Smooth muscle cell (in vitro differentiated cells): ENCODE data around the gene ZNF597. TPM values are rescaled to one million over a fixed set of nuclear protein-coding genes. Genes with fewer than 3 reads are reported as not detected.

Experiments
- DNase-seq: peaks from one replicate; lab custom pipeline; 2025; ENCODE audit not compliant: unreplicated experiment; lab: John Stamatoyannopoulos, UW
- H2AFZ ChIP-seq: fragments of 200-600 bp; sonication (generic); 2 replicates; pipeline ENCODE4 v1.6.0; 2016; ENCODE audit warnings: antibody characterized with exemption, low read depth, mild to moderate bottlenecking
- H3F3A ChIP-seq: fragments of 200-600 bp; sonication (generic); 2 replicates; pipeline ENCODE4 v1.6.0; 2017; ENCODE audit warnings: antibody characterized with exemption, low read depth
- H3K27ac ChIP-seq: fragments of 200-600 bp; sonication (generic); 2 replicates; pipeline ENCODE4 v1.5.1; 2016; ENCODE audit warnings: low read depth, mild to moderate bottlenecking
- H3K27me3 ChIP-seq: fragments of 200-600 bp; sonication (generic); 2 replicates; pipeline ENCODE4 v1.6.1; 2016; ENCODE audit warnings: low read depth, mild to moderate bottlenecking
- H3K36me3 ChIP-seq: fragments of 200-600 bp; sonication (generic); 2 replicates; pipeline ENCODE4 v1.5.1; 2016; ENCODE audit warnings: low read depth
- H3K4me1 ChIP-seq: fragments of 200-600 bp; sonication (generic); 2 replicates; pipeline ENCODE4 v1.5.1; 2016; ENCODE audit warnings: low read depth
- H3K4me2 ChIP-seq: fragments of 200-600 bp; sonication (generic); 2 replicates; pipeline ENCODE4 v1.6.0; 2016; ENCODE audit warnings: mild to moderate bottlenecking
- H3K4me3 ChIP-seq: fragments of 200-600 bp; sonication (generic); 2 replicates; pipeline ENCODE4 v1.5.1; 2016; ENCODE audit warnings: mild to moderate bottlenecking
- H3K79me2 ChIP-seq: fragments of 200-600 bp; sonication (generic); 2 replicates; pipeline ENCODE4 v1.6.0; 2016; ENCODE audit warnings: low read depth, mild to moderate bottlenecking
- H3K9ac ChIP-seq: fragments of 200-600 bp; sonication (generic); 2 replicates; pipeline ENCODE4 v1.6.0; 2016; ENCODE audit warnings: low read depth
- H3K9me3 ChIP-seq: fragments of 200-600 bp; sonication (generic); replicated peaks from 2 replicates; pipeline ENCODE4 v1.5.1; 2016; ENCODE audit warnings: low read depth
- H4K20me1 ChIP-seq: fragments of 200-600 bp; sonication (generic); 2 replicates; pipeline ENCODE4 v1.6.0; 2016; ENCODE audit warnings: low read depth
- CTCF ChIP-seq: fragments of 200-600 bp; sonication (generic); IDR thresholded peaks from 2 replicates; pipeline ENCODE4 v1.5.1; 2017; ENCODE audit warnings: borderline replicate concordance, mild to moderate bottlenecking, antibody characterized with exemption; ENCODE audit not compliant: insufficient read depth, poor library complexity, severe bottlenecking
- WGBS: methylation state at CpG from one replicate; pipeline ENCODE4 v1.1.7; 2016; ENCODE audit warnings: low lambda C conversion rate; 5-methylcytosine and 5-hydroxymethylcytosine counted together
- polyA plus RNA-seq: library from polyadenylated mRNA; unstranded; fragments of >200 nt; fragmentation: Nextera tagmentation; extraction: Ambion mirVana; gene quantifications from 2 replicates; pipeline ENCODE4 v1.2.1, GENCODE V29; 2016
- total RNA-seq: library from RNA; depleted of rRNA; stranded (reverse); fragments of >200 nt; gene quantifications from 2 replicates; pipeline ENCODE4 v1.2.3, GENCODE V29; 2014

The ZNF597 gene
- 12.5 and 16.2 TPM in 2 replicates for total RNA-seq
- 5.7 and 6.7 TPM in 2 replicates for polyA plus RNA-seq

GRCh38 chr16:3443108-3444031 is at the start of gene ZNF597, which contains the start of gene NAA60:
ZNF597 (minus strand) TSS chr16:3443504; CDS start chr16:3443153, 351 bp downstream.
NAA60 (plus strand) TSS chr16:3443680; CDS start chr16:3476228, 32,548 bp downstream.
- H3K79me2 ChIP-seq = peaks cover 48% of the 10 kb centered on the region
- peaks cover 13% of the 10 kb centered on the region for H4K20me1 ChIP-seq
- peaks cover 7% of the 10 kb centered on the region for H3K4me1 ChIP-seq
- H3K27ac ChIP-seq = peak within 1 kb of the TSS; percentile 98
- TF ChIP-seq CTCF = no peak
- H3K36me3 ChIP-seq = peaks cover 3% of the 10 kb centered on the region
- H3K4me3 ChIP-seq = peak within 1 kb of the TSS; percentile 66
- WGBS = 37% methylated on average over 61 of the region's 61 CpGs
- H3K9me3 ChIP-seq = peaks cover 6% of the 10 kb centered on the region
- H2AFZ ChIP-seq = peak within 1 kb of the TSS; percentile 40
- H3K9ac ChIP-seq = peak within 1 kb of the TSS; percentile 97
- H3K4me2 ChIP-seq = peak within 1 kb of the TSS; percentile 76
- H3F3A ChIP-seq = no peaks in the 10 kb centered on the region
- no peaks in the 10 kb centered on the region for H3K27me3 ChIP-seq
- DNase-seq = peak; percentile 26

- Histone ChIP-seq H3K4me2 (no peak overlapping the region), H3K4me1 (no peaks in the 10 kb centered on the region), H3K9ac (no peak overlapping the region), H3K27ac (no peak overlapping the region), H3F3A (no peaks in the 10 kb centered on the region), H3K4me3 (no peak overlapping the region), H2AFZ (no peak overlapping the region), H3K79me2 (no peaks in the 10 kb centered on the region), H3K36me3 (no peaks in the 10 kb centered on the region), H3K27me3 (no peaks in the 10 kb centered on the region), H3K9me3 (no peaks in the 10 kb centered on the region), H4K20me1 (peaks cover 8% of the 10 kb centered on the region)
- 98% methylated on average over 10 of the region's 10 CpGs for WGBS
- TF ChIP-seq CTCF = no peak
- DNase-seq = no peak
Measured at GRCh38 chr16:3492356-3492755, 49.1 kb upstream of the ZNF597 start.

GRCh38 chr16:3490911-3491629 is 47.8 kb upstream of the ZNF597 start:
- Histone ChIP-seq H3K9ac (no peak overlapping the region), H2AFZ (no peak overlapping the region), H3K4me1 (no peaks in the 10 kb centered on the region), H3K9me3 (no peaks in the 10 kb centered on the region), H3K4me3 (no peak overlapping the region), H3K4me2 (no peak overlapping the region), H3K27ac (no peak overlapping the region), H3K79me2 (no peaks in the 10 kb centered on the region), H3K36me3 (no peaks in the 10 kb centered on the region), H3K27me3 (no peaks in the 10 kb centered on the region), H4K20me1 (peaks cover 10% of the 10 kb centered on the region), H3F3A (no peaks in the 10 kb centered on the region)
- DNase-seq = no peak
- TF ChIP-seq CTCF = no peak
- WGBS = 85% methylated on average over 17 of the region's 17 CpGs
